NCI-H1930 (cell line): Measurements from ENCODE around the gene SLC3A2.
"Not testable (repeated sequence)": the region's sequence is repeated elsewhere in the genome, so short reads cannot be mapped to it uniquely, and the experiment has no call there.

Source experiments
- DNase-seq, 2 experiments: peaks; one replicate each; lab custom pipeline; 2025; lab: John Stamatoyannopoulos, UW

Gene SLC3A2

GRCh38 chr11:62880803-62881578 lies at the start of gene SLC3A2:
TSS of gene SLC3A2 (plus strand) at chr11:62880896. CDS start at chr11:62881024, 128 bp downstream.
- DNase-seq: peak; percentile 85 to 90

GRCh38 chr11:62830904-62831519 lies 49.7 kb upstream of the SLC3A2 start:
- no peak for DNase-seq

- peak; percentile 95 to 97 for DNase-seq
These were observed 49.0 kb upstream of the SLC3A2 start, which contains the start of gene STX5 for GRCh38 chr11:62831520-62832335. TSS of gene STX5 (minus strand) at chr11:62832051. CDS start at chr11:62831243, 808 bp downstream.

GRCh38 chr11:62832336-62833234 lies 48.1 kb upstream of the SLC3A2 start, which contains the start of gene TEX54:
TSS of gene TEX54 (minus strand) at chr11:62832841.
- DNase-seq: no peak

- no peak for DNase-seq
These were observed 45.4 kb upstream of the SLC3A2 start for GRCh38 chr11:62835336-62835735.

- peak; percentile 74 to 87 for DNase-seq
These were observed 41.4 kb upstream of the SLC3A2 start, which contains the start of gene WDR74 for GRCh38 chr11:62839050-62839945. TSS of gene WDR74 (minus strand) at chr11:62839590. CDS start at chr11:62839570, 20 bp downstream.

GRCh38 chr11:62840721-62841360 lies 39.9 kb upstream of the SLC3A2 start:
- DNase-seq: peak; percentile 47 to 58

- DNase-seq: peak; percentile 92 to 97
These were observed 39.1 kb upstream of the SLC3A2 start for GRCh38 chr11:62841361-62842170.

GRCh38 chr11:62842171-62842741 lies 38.4 kb upstream of the SLC3A2 start:
- peak in 1 of 2 experiments; percentile 51 for DNase-seq

GRCh38 chr11:62842891-62843290 lies 37.8 kb upstream of the SLC3A2 start:
- not testable (repeated sequence) for DNase-seq

- no peak for DNase-seq
These were observed 37.2 kb upstream of the SLC3A2 start for GRCh38 chr11:62843466-62843865.

- no peak for DNase-seq
These were observed 36.5 kb upstream of the SLC3A2 start for GRCh38 chr11:62844154-62844553.

- DNase-seq: no peak
These were observed 34.5 kb upstream of the SLC3A2 start for GRCh38 chr11:62846177-62846576.

- no peak for DNase-seq
These were observed 32.9 kb upstream of the SLC3A2 start for GRCh38 chr11:62847767-62848314.

GRCh38 chr11:62850911-62851806 lies 29.5 kb upstream of the SLC3A2 start:
- DNase-seq: peak in 1 of 2 experiments; percentile 19

GRCh38 chr11:62851807-62852522 lies 28.7 kb upstream of the SLC3A2 start:
- no peak for DNase-seq
